NB4 (cell line): ENCODE data around the gene RASIP1.

Source experiments
- MAX ChIP-seq: IDR thresholded peaks from 2 replicates; pipeline ENCODE4 v1.6.1; 2011; ENCODE audit warnings: low read depth, low read length
- MYC ChIP-seq: IDR thresholded peaks from 2 replicates; pipeline ENCODE4 v1.6.1; 2011; ENCODE audit warnings: low read depth, low read length
- POLR2A ChIP-seq: IDR thresholded peaks from 2 replicates; pipeline ENCODE4 v1.6.1; 2011; ENCODE audit warnings: mild to moderate bottlenecking; ENCODE audit not compliant: insufficient read length; ENCODE audit errors: extremely low read depth
- TF ChIP-seq, protein P1 (sequence below): IDR thresholded peaks from one replicate; pipeline ENCODE4 v1.5.1; 2012; ENCODE audit warnings: low read depth, low read length

GRCh38 chr19:48674216-48674809, 66.1 kb downstream of the RASIP1 start:
- TF ChIP-seq, protein P1, sequence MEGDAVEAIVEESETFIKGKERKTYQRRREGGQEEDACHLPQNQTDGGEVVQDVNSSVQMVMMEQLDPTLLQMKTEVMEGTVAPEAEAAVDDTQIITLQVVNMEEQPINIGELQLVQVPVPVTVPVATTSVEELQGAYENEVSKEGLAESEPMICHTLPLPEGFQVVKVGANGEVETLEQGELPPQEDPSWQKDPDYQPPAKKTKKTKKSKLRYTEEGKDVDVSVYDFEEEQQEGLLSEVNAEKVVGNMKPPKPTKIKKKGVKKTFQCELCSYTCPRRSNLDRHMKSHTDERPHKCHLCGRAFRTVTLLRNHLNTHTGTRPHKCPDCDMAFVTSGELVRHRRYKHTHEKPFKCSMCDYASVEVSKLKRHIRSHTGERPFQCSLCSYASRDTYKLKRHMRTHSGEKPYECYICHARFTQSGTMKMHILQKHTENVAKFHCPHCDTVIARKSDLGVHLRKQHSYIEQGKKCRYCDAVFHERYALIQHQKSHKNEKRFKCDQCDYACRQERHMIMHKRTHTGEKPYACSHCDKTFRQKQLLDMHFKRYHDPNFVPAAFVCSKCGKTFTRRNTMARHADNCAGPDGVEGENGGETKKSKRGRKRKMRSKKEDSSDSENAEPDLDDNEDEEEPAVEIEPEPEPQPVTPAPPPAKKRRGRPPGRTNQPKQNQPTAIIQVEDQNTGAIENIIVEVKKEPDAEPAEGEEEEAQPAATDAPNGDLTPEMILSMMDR: no peak
- TF ChIP-seq POLR2A: no peak
- TF ChIP-seq MYC: no peak
- TF ChIP-seq MAX: no peak
